Left renal cortex interstitium (tissue), 4 donors: ENCODE measurements around the gene KIAA2012. TPM values are rescaled to one million over a fixed set of nuclear protein-coding genes. Genes with fewer than 3 reads are reported as not detected.

ENCODE experiments used
- DNase-seq, 4 donors: peaks; one replicate each; pipeline ENCODE4 v3.0.0-alpha.2; 2013; ENCODE audit warnings: low read depth in 4 of 4, low spot score in 2 of 4, missing footprints in 1 of 4
- polyA plus RNA-seq, 4 donors: library from polyadenylated mRNA; unstranded; fragments of 120-200 nt; gene quantifications; one replicate each; pipeline ENCODE4 v1.2.1, GENCODE V29; 2013; ENCODE audit not compliant: insufficient read length in 4 of 4

Gene KIAA2012
- polyA plus RNA-seq, 4 donors, result 0.08 to 0.25 (median 0.16) TPM

- no peak for DNase-seq
These were observed 178.4 kb downstream of the KIAA2012 start for GRCh38 chr2:202251494-202251893.

Other genes with a start within 250 kb of the KIAA2012 start
- gene FZD7, start 39.4 kb upstream of the KIAA2012 start, polyA plus RNA-seq, result 10 to 100 TPM; 63.2 to 98.9 (median 68.3) TPM
- 100 to 1,000 TPM; 159 to 231 (median 198) TPM for gene SUMO1, start 165.3 kb downstream of the KIAA2012 start, polyA plus RNA-seq
- 100 to 1,000 TPM in 3 of 4 donors, 10 to 100 TPM in 1; 93.9 to 121 (median 112) TPM for gene NOP58, start 192.5 kb downstream of the KIAA2012 start, polyA plus RNA-seq